ENCODE measurements around the gene RNASEH1.

GRCh38 chr2:3588084-3588483, 30.0 kb upstream of the RNASEH1 start:
- TF ChIP-seq POLR2A (IDR thresholded peaks at IDR 0.05; ENCODE audit: low read depth, low read length) (no peak), PAX5 (IDR thresholded peaks at IDR 0.05; ENCODE audit: insufficient read depth, low read length, severe bottlenecking) (no peak), POLR2AphosphoS5 (IDR thresholded peaks at IDR 0.05; ENCODE audit: low read depth, low read length) (no peak), TAF1 (IDR thresholded peaks at IDR 0.05; ENCODE audit: low read depth, low read length) (no peak), SPI1 (IDR thresholded peaks at IDR 0.05; ENCODE audit: low read depth, low read length) (no peak)

Measured in GM12891 (cell line).